GM20431 (cell line): ENCODE measurements around the gene LRRFIP1.
"Not testable (repeated sequence)": the region's sequence is repeated elsewhere in the genome, so short reads cannot be mapped to it uniquely, and the experiment has no call there.

Experiments used
- in situ Hi-C: fragments of 300-500 bp; cut with MseI, MboI; formaldehyde crosslinking; loops from one replicate; pipeline ENCODE4 v1.15.0; 2020; ENCODE audit warnings: low sequenced_read_pairs; ENCODE audit not compliant: unreplicated experiment

LRRFIP1 gene

GRCh38 chr2:237754626-237755248 lies 127.3 kb downstream of the LRRFIP1 start:
- in situ Hi-C loops = no loop called here

GRCh38 chr2:237757616-237758015 lies 130.2 kb downstream of the LRRFIP1 start:
- in situ Hi-C loops = no loop called here

- in situ Hi-C loops = no loop called here
These were observed 130.8 kb downstream of the LRRFIP1 start for GRCh38 chr2:237758185-237758584.

- in situ Hi-C loops = no loop called here
These were observed 131.8 kb downstream of the LRRFIP1 start for GRCh38 chr2:237759176-237759575.

GRCh38 chr2:237760506-237761502 lies 133.4 kb downstream of the LRRFIP1 start:
- in situ Hi-C loops = no loop called here

DNA sequence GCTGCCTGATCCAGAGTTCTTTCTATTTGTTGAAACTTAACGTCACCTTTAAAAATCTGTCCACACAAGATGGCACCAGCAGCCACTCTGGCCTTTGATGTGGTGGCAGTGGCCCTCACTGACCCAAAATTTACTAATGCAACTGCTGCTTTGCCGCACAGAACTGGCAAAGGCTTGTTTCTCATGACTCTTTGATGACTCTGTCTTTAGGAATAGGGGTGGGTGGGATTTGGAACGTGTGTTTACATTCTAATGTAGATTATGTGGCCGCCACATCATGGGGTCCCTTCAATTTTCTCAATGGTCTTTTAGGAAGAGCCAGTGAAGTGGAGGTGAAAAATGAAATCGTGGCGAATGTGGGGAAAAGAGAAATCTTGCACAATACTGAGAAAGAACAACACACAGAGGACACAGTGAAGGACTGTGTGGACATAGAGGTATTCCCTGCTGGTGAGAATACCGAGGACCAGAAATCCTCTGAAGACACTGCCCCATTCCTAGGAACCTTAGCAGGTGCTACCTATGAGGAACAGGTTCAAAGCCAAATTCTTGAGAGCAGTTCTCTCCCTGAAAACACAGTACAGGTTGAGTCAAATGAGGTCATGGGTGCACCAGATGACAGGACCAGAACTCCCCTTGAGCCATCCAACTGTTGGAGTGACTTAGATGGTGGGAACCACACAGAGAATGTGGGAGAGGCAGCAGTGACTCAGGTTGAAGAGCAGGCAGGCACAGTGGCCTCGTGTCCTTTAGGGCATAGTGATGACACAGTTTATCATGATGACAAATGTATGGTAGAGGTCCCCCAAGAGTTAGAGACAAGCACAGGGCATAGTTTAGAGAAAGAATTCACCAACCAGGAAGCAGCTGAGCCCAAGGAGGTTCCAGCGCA lies 135.2 kb downstream of the LRRFIP1 start:
- in situ Hi-C loops = not testable (repeated sequence)

DNA sequence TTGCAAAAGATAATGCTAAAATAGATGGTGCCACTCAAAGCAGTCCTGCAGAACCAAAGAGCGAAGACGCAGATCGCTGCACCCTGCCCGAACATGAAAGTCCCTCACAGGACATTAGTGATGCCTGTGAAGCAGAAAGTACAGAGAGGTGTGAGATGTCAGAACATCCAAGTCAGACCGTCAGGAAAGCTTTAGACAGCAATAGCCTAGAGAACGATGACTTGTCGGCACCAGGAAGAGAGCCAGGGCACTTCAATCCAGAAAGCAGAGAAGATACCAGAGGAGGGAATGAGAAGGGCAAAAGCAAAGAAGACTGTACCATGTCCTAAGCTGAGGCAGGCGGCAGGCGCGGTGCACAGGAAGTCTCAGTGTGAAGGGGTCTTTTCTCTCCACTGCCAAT lies 136.4 kb downstream of the LRRFIP1 start:
- in situ Hi-C loops = no loop called here

DNA sequence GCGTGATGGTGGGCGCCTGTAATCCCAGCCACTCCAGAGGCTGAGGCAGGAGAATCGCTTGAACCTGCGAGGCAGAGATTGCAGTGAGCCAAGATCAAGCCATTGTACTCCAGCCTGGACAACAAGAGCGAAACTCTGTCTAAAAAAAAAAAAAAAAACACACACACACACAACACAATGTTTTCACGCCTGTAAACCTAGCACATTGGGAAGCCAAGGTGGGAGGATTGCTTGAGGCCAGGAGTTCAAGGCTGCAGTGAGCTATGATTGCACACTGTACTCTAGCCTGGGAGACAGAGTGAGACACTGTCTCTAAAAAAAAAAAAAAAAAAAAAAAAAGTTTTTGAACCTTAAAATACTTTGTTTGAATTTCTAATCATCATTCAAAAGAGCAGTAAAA lies 137.7 kb downstream of the LRRFIP1 start:
- in situ Hi-C loops = not testable (repeated sequence)

DNA sequence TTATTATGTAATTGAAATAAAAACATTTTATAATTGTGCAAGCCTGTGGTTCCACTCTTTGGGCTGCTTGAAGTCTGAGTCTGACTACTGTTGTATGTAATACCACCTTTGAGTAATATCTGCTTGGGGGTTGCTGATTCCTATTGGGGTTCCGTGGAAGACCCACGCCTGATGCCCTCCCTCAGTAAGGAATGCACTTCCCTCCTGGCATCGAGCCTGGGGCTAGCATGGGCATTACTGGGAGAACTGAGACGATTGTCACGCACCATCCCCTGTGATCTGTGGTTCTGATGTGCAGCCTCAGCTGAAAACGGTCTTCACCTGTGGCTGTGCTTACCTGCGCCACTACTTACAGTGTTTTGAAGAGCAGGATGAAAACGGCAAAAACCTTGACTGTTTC lies 138.5 kb downstream of the LRRFIP1 start:
- in situ Hi-C loops = no loop called here

GRCh38 chr2:237766340-237766739 lies 139.0 kb downstream of the LRRFIP1 start:
- in situ Hi-C loops = no loop called here

DNA sequence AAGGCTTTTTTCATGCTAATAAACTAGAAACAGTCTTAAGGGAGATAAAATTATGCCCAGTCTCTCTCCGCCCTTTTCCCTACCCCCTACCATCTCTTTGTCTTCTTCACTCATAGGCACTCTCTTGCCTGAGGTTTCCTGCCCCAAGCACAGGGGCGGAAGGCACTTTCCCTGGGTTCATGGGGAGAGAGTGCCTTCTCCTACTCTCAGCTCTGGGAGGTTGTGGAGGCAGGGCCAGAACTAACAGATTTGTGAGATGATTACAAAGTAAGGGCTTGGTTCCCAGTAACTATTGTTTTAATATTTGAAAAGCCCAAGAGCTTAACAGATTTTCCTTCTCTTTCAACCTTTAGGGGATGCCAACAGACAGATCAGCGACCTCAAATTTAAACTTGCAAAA lies 145.1 kb downstream of the LRRFIP1 start:
- in situ Hi-C loops = no loop called here

DNA sequence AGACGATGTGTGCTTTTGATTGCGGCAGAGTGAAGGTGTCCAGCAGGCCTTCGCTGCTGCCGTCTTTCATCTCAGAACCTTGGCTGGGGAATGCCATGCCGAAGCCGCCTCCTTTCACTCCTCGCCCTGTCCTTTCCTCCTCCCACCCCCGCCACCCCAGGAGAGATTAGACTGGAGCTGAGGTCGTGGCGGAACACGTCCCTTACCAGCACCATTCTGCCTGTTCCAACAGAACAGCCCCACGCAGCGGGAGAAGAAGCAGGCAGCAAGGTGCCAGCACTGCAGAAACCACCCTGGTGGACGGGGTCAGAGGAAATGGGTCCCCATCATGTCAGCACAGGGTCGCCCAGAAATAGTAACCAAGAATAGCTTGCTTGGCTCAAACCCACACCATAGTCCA lies 146.4 kb downstream of the LRRFIP1 start:
- in situ Hi-C loops = no loop called here

DNA sequence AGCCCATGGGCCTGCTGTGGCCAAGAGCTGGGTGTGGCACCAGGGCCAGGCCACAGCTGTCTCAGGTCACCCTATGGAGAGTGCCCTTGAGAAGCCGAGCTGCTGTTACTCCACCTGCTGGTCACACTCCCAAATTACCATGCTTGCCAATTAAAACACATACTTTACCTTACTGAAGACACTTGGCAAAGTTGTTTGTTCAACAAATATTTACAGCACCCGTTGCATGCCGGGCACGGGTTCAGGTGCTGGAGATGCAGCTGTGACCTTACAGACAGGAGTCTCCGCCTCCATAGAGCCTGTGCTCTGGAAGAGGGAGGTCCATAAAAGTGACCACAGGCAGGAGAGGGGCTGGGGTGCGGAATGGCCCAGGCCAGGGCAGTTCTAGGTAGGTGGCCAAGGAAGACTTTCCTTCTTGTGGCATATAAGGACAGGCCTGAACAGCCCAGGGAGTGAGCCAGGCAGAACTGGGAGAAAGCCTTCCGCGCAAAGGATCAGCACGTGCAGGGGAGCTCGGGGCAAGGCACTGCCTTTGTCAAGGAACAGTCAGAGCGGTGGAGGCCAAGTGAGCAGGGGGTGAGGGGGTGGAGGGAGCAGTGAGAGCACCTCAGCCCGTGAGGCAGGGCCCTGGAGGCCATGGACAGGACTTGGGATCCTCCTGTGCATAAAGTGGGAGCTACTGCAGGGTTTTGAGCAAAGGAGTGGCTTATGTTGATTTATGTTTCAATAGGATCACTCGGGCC lies 147.6 kb downstream of the LRRFIP1 start:
- in situ Hi-C loops = no loop called here

DNA sequence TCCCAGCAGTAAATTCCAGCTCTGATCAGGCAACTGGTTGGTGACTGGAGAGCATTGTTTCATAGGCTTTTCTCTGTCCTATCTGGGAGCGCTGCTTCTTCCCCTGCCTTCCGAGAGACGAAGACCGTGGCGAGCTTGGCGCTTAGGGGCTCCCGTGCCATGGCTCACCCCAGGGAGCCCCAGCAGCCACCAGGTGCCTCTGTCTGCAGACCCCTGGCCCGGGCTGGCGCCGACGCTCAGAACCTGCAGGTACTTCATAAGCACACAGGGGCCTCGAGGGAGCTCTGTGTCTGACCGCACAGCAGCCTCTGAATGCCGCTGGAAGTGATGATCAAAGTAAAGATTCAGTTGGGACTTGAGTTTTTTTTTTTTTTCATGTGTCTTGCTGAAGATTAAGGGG lies 152.1 kb downstream of the LRRFIP1 start:
- in situ Hi-C loops = no loop called here

DNA sequence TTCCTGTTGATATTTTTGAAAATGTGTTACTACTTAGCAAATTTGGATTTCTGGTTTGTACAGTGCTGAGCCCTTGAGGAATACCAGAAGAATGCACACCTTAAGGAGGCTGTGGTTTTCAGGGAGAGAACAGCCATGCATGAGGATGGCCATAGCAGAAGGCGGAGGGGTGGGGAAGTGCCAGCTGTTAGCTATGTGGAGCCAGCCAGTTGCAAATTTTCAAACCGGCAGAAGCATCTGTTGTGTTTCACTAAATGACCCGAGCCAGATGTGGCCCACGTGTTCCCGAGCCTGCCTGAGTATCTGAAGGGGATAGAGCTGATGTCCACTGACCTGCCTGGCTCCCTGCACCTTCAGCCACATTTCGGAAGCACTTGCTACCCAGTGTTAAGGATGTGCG lies 154.8 kb downstream of the LRRFIP1 start:
- in situ Hi-C loops = no loop called here

DNA sequence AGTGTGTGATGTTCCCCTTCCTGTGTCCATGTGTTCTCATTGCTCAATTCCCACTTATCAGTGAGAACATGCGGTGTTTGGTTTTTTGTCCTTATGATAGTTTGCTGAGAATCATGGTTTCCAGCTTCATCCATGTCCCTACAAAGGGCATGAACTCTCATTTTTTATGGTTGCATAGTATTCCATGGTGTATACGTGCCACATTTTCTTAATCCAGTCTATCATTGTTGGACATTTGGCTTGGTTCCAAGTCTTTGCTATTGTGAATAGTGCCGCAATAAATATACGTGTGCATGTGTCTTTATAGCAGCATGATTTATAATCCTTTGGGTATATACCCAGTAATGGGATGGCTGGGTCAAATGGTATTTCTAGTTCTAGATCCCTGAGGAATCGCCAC lies 156.3 kb downstream of the LRRFIP1 start:
- in situ Hi-C loops = not testable (repeated sequence)

DNA sequence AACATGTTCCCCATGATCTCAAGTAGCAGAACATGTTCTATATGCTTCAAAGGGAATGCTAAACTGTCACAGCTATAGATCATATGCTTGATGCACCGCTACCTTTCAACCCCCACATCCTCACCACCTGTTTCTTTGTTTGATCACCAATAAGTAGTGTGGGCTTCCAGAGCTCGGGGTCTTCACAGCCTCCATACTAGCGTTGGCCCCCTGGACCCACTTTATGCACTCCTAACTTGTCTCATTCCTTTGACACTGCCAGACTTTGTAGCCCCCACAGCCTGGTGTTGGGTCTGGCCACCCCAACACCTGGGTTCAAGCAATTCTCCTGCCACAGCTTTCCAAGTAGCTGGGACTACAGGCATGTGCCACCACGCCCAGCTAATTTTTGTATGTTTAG lies 159.5 kb downstream of the LRRFIP1 start:
- in situ Hi-C loops = no loop called here

GRCh38 chr2:237790353-237790752 lies 163.0 kb downstream of the LRRFIP1 start:
- in situ Hi-C loops = no loop called here

DNA sequence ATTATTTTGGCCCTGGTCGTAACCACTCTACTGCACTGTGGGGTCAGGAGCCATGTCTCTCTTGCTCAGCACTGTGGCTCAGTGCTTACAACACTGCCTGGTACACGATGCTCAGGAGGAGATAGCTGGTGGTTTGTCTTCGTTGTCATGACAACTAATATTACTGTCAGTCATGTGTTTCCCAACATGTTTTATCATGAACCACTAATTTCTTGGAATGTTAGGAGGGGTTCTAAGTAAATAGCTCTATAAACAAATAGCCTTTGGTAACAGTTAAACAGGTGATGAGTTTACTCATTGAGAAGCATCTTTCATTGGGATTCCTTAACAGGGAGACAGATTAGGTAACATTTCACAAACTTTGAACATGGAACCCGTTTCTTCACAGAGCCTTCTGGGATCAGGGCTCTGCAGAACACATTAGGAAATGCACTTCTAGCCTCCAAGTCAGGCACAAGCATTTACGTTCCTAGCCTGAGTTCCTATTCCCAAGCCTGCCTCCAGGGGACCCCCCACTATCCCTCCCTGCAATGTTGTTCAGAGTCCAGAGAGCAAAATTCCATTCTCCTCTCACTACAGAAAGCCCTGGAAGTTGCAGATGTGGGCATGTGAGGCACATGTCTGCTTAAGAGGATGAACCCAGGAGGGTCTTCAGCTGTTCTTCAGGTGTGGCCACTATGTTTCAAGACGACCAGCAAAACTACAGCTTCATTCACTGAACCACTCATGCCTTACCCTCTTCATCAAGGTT lies 164.8 kb downstream of the LRRFIP1 start:
- in situ Hi-C loops = no loop called here
